Mesodermal cell (in vitro differentiated cells): ENCODE results near the gene SYPL1.

Experiments used
- H3K27ac ChIP-seq: 2 replicates; pipeline ENCODE4 v1.7.0; 2013; ENCODE audit warnings: mild to moderate bottlenecking, low read depth, low read length, moderate library complexity; ENCODE audit not compliant: severe bottlenecking
- H3K36me3 ChIP-seq: 2 replicates; pipeline ENCODE4 v1.7.1; 2013; ENCODE audit warnings: mild to moderate bottlenecking, low read length, moderate library complexity; ENCODE audit not compliant: control insufficient read depth, insufficient read depth
- H3K4me1 ChIP-seq: one replicate; pipeline ENCODE4 v1.7.1; 2013; ENCODE audit warnings: mild to moderate bottlenecking, low read length; ENCODE audit not compliant: insufficient read depth, control insufficient read depth, poor library complexity, severe bottlenecking
- H3K4me3 ChIP-seq: 2 replicates; pipeline ENCODE4 v1.7.0; 2013; ENCODE audit warnings: low read length, control low read depth, mild to moderate bottlenecking; ENCODE audit not compliant: insufficient read depth, poor library complexity, severe bottlenecking; ENCODE audit errors: extremely low read depth
- H3K9me3 ChIP-seq: 2 replicates; pipeline ENCODE4 v1.7.1; 2013; ENCODE audit warnings: mild to moderate bottlenecking, low read length, moderate library complexity; ENCODE audit not compliant: control insufficient read depth
- WGBS, 2 experiments: methylation state at CpG; one replicate each; pipeline ENCODE4 v1.1.5; 2013; ENCODE audit warnings: missing lambda C conversion rate in 2 of 2; ENCODE audit not compliant: insufficient coverage in 2 of 2; 5-methylcytosine and 5-hydroxymethylcytosine counted together

SYPL1 gene

DNA sequence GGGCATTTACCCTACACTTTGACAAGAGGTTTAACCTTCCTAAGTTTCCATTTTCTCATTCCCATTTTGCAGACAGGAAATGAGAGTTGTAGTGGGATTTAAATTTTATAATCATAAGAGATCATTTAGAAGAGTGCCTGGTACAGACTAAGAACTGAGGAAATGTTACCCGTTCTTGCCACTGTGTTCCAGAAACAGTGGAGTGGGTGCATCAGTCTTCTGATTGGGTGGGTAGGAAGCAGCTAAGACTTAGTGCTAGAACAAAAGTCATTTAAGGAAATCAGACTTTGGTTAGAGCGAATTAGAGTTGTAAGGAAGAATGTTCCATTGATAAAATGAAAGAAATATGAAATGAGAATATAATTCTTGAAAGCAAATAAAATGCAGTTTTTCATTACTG is 8.4 kb upstream of the SYPL1 start:
- no peak overlapping the region for H3K27ac ChIP-seq
- 92 to 100% methylated on average over 2 of the region's 2 CpGs for WGBS, 2 experiments
- H3K9me3 ChIP-seq = no peaks in the 10 kb centered on the region
- no peaks in the 10 kb centered on the region for H3K36me3 ChIP-seq
- H3K4me3 ChIP-seq = no peak overlapping the region
- H3K4me1 ChIP-seq = no peaks in the 10 kb centered on the region

DNA sequence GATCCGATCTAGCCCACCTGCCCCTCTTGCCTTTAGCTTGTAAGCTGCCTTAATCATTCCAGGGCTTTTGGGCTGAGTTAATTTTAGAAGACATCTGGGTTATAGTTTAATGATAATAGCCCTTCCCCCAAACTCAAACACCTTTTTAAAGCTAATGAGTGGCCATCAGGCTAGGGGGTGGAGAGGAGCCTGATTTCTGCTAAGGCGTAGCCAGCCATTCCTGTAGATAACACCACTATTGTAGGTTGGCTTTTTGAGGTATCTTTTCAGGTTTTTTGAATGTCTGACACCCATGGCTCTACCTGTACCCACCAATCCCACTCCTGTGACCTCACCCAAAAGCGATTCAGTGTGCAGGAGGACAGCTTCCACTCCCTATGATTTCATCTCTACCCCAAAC is 7.6 kb upstream of the SYPL1 start:
- no peak overlapping the region for H3K27ac ChIP-seq
- H3K9me3 ChIP-seq = no peaks in the 10 kb centered on the region
- WGBS, 2 experiments = 67 to 71% methylated on average over 1 of the region's 3 CpGs
- no peaks in the 10 kb centered on the region for H3K4me1 ChIP-seq
- no peaks in the 10 kb centered on the region for H3K36me3 ChIP-seq
- no peak overlapping the region for H3K4me3 ChIP-seq

DNA sequence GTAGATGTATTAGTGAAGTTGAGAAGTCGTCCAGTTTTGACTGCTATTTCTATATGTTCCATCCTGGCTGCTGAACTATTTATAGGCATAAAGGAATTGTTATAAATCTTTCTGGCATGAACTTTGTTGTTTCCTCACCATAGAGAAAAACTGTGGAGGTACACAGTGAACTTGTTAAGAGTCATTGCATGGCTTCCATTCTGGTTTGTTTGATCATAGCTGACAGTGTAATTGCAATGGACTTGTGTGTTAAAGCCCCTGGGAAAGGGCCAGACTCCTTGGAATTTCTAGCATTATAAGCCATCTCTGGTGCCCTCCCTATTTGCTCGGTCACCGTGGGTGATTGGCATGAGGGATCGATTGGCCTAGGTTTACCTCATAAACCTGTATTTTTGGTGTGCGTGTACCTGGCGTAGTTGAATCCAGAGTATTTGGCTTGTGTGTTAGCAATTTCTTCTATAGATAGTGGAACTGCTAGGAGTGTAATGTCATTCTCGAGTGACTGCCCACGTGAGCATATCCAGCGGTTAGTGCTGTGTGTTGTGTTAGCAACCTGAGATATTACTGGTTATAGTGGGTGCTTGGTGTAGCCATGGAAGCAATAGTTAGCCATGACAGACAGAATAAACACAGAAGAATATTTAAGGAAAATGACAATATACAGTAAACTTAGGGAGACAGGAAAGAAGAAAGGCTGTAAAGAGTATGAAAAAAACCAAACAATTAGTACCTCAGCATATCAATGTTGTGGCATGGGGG is 5.9 kb upstream of the SYPL1 start:
- no peaks in the 10 kb centered on the region for H3K4me1 ChIP-seq

DNA sequence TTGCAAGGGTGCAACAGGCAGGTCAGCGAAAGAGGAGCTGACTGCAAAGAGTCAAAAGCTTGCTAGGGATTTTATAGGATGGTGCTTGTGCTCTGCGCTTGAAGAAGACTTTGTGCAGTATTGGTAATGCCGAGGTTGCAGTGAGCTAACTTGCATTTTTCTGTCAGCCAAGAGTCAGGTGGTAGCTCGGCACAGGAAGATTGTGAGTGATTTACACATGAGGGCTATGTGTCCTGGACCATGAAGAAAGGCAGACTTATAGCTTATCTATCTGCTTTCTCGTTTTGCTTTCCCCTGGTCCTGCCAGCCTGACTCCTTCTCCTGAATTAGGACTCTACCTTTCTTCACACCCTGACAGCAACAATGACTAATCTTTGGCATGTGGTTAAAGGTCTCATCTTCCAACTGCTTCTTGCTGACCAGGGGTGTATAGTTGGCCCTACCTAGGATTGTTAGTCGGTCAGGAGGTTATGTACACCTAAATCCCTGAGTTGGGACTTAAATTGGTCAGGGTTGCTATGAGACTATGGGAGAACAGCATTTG is 4.1 kb upstream of the SYPL1 start:
- H3K36me3 ChIP-seq = no peaks in the 10 kb centered on the region
- no peak overlapping the region for H3K27ac ChIP-seq
- H3K9me3 ChIP-seq = no peaks in the 10 kb centered on the region
- 79 to 84% methylated on average over 5 of the region's 6 CpGs for WGBS, 2 experiments
- H3K4me1 ChIP-seq = peaks cover 3% of the 10 kb centered on the region
- H3K4me3 ChIP-seq = no peak overlapping the region

More for the DNA sequence above, 5.9 kb upstream of the SYPL1 start:
- Histone ChIP-seq H3K9me3 (no peaks in the 10 kb centered on the region), H3K4me3 (no peak overlapping the region), H3K36me3 (no peaks in the 10 kb centered on the region), H3K27ac (no peak overlapping the region)
- 92% methylated on average over 6 to 8 of the region's 9 CpGs for WGBS, 2 experiments

DNA sequence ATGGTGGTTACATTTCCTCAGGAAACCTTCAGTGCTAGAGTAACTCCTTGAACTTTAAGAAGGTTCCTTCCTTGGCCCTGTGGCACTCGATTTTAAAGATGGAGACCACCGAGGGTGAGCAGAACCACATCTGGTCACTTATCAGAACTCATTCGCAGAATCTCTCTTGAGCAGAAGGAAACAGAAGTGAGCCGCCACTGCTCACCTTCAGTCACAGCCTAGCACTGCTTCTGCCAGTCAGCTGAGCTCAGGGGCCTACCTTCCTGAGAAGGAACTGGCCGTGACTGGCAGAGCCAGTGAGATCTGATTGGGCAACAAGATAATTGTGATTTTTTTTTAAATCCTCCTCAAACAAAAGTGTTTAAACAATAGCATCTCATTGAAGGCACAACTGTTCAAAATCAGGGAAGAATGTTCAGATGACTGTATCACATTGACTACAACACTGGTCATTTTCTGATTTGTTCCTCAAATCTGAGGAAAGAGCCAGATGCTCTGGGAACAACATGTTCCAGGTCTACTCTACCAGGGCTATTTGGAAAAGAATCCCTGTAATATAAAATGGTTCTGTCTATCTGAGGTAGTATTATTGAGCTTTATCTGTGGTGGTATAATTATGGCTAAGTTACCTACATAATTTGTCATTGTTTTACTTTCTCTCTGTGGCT is 2.7 kb upstream of the SYPL1 start:
- Histone ChIP-seq H3K27ac (no peak overlapping the region), H3K36me3 (no peaks in the 10 kb centered on the region), H3K4me3 (no peak overlapping the region), H3K4me1 (peaks cover 3% of the 10 kb centered on the region), H3K9me3 (no peaks in the 10 kb centered on the region)
- WGBS, 2 experiments = 89 to 97% methylated on average over 3 to 4 of the region's 5 CpGs

DNA sequence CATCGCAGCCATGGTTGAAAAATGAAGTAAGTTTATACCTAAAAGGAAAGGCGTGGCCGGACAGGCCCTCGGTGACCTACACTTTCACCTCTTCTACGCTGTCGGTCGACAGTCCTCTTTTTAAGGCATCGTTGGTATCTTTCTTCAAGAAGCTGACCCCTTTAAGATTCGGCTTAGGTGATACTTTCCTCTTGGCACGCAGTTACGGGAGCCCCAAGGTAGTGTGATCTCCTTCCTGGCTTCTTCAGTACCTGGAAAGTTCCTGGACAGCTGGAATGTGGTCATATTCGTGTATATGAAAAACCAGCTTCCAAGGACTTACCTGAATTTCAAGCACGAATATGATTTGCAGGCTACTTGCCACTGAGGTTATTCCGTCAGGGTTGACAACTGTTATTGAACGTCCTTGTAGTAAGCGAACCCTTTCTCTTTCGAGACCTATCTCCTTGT is 885 bp upstream of the SYPL1 start:
- WGBS, 2 experiments = 83 to 89% methylated on average over 16 to 17 of the region's 17 CpGs
- Histone ChIP-seq H3K4me3 (peak overlapping the region; percentile 74), H3K9me3 (no peaks in the 10 kb centered on the region), H3K4me1 (peaks cover 3% of the 10 kb centered on the region), H3K27ac (peak overlapping the region; percentile 93), H3K36me3 (no peaks in the 10 kb centered on the region)

DNA sequence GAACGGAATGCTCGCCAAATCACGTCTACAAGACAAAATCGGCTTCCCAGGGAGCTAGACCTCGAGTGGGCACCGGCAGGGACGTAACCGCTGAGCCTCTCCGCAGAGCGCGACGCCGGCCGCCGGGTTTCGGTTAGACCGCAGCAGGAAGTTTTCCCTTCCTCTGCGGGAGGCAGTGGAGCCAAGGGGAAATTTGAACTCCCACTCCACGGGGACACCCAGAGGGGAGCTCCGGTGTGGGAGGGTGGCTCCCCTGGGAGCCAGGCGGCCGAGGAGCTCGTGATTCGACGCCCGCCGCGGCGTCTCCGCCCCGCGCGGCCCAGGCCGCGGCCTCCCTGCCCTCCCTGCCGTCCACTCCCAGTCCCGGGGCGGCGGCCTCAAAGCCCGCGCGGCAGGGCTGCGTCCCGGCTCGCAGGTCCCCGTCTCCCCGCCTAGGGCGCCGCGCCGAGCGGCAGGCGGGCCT is 426 bp downstream of the SYPL1 start:
- Histone ChIP-seq H3K27ac (peak overlapping the region; percentile 93), H3K9me3 (no peaks in the 10 kb centered on the region), H3K36me3 (peaks cover under 1% of the 10 kb centered on the region), H3K4me3 (peak overlapping the region; percentile 74), H3K4me1 (peaks cover 3% of the 10 kb centered on the region)
- 0 to 1% methylated on average over 20 to 48 of the region's 53 CpGs for WGBS, 2 experiments

DNA sequence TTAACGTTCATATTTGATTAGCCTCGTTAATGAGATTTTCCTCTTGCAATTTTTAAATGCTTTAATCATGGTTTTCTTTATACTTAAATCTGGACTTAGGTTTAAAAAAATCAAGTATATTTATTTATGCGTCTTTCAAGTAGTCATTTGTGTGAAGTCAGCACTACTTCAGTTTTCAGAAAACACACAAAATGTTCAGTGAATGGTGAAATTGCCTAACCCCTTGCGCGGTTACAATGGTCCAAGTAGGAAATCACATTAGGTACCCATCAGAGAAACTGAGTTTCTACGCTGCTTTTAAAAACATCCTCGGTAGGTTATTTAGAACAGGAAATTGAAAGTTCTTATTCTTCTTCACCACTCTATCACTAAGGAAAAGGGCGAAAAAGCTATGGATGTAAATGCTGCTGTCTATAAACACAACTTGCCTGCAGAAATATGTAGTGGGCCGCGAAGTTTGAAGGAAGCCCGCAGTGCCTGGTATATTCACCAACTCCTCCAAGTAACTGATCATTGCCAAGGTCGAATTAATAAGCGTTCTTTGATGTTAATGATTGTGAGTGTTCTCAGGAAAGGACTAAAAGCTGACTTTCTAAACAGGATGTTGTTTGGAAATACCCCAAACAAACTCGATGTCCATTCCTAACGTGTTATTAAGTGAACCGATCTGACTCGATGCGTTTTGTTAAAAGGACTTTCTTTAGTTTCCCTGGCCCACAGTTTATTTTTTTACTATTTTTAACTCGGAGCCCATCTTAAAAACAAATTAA is 1.0 kb downstream of the SYPL1 start:
- H3K4me3 ChIP-seq = peak overlapping the region; percentile 74
- H3K27ac ChIP-seq = peak overlapping the region; percentile 93
- WGBS, 2 experiments = 4 to 14% methylated on average over 7 to 9 of the region's 19 CpGs
- H3K4me1 ChIP-seq = peaks cover 3% of the 10 kb centered on the region
- H3K36me3 ChIP-seq = peaks cover 3% of the 10 kb centered on the region
- no peaks in the 10 kb centered on the region for H3K9me3 ChIP-seq

DNA sequence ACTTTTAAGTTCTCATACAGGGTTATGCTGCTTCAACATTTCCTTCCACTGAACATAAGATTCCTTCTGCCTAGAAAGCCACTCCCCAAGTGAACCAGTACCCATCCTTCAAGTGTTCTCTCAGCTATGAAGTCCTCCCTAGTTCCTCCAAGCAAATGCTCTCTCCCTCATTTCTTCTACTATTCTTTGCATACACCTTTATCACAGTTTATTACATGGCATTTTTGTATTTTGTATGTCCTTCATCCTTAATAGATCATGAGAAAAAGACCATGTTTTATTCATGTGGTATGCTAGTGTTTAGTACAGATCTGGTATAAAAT is 1.9 kb downstream of the SYPL1 start:
- no peaks in the 10 kb centered on the region for H3K9me3 ChIP-seq
- peak overlapping the region; percentile 6 for H3K4me3 ChIP-seq
- H3K4me1 ChIP-seq = peaks cover 3% of the 10 kb centered on the region
- no peak overlapping the region for H3K27ac ChIP-seq
- H3K36me3 ChIP-seq = peaks cover 3% of the 10 kb centered on the region

DNA sequence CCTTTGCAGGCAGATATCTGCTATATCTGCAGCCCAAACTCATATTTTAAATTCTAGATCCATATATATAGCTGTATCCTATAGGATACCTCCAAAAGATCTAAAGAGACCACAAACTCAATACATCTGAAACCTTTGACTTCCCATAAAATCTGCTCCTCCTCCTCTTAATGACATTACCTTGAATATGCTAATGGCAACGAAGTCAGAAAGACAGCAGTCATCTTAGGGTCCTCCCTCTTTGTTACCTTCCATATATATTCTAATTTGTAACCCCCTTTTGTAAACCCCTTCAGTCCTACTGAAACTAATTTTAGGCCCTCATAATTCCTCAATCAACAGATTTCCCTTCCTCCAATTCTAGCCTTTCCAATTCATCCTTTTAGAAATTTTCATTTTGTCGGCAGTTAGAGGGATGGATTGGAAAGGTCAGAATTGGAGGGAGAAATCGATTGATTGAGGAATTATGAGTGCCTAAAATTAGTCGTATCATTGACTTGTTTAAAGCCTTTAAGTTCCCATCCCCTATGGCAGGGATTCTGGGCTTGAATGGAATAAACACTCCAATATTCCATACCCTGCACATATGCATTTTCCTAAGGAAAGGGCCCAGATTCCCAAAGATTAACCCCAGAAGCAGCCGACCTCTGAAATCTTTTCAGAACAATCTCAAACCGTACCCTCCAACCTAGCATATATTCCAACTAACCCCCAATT is 2.4 kb downstream of the SYPL1 start:
- Histone ChIP-seq H3K4me3 (peak overlapping the region; percentile 6), H3K27ac (no peak overlapping the region), H3K4me1 (peaks cover 3% of the 10 kb centered on the region), H3K9me3 (no peaks in the 10 kb centered on the region), H3K36me3 (peaks cover 3% of the 10 kb centered on the region)
- 54 to 74% methylated on average over 1 to 4 of the region's 6 CpGs for WGBS, 2 experiments
